SU-DHL-6 (cell line): ENCODE measurements around the gene RBM12.

Experiments used
- H2AFZ ChIP-seq: fragments of 200-600 bp; sonication (generic); 2 replicates; pipeline ENCODE4 v1.6.1; 2014; ENCODE audit warnings: low read depth, mild to moderate bottlenecking, moderate library complexity, mixed read lengths, antibody characterized with exemption, low read length; ENCODE audit not compliant: severe bottlenecking
- H3F3A ChIP-seq: fragments of 200-600 bp; shearing (Covaris generic); 2 replicates; pipeline ENCODE4 v1.6.0; 2016; ENCODE audit warnings: antibody characterized with exemption, mild to moderate bottlenecking; ENCODE audit not compliant: insufficient read depth
- H3K27ac ChIP-seq: fragments of 200-600 bp; sonication (generic); 2 replicates; pipeline ENCODE4 v1.5.1; 2016; ENCODE audit warnings: low read depth, mild to moderate bottlenecking, low read length, moderate library complexity, mixed read lengths
- H3K27me3 ChIP-seq: fragments of 200-600 bp; sonication (generic), shearing (Covaris generic); 2 replicates; pipeline ENCODE4 v1.6.0; 2014; ENCODE audit warnings: mild to moderate bottlenecking, low read length
- H3K36me3 ChIP-seq: fragments of 200-600 bp; sonication (generic); 2 replicates; pipeline ENCODE4 v1.6.1; 2014; ENCODE audit warnings: mild to moderate bottlenecking, low read length, mixed read lengths
- H3K4me2 ChIP-seq: fragments of 300-600, 200-600 bp; shearing (Covaris generic), sonication (generic); 2 replicates; pipeline ENCODE4 v1.6.0; 2014; ENCODE audit warnings: low read length, low read depth, mild to moderate bottlenecking; ENCODE audit not compliant: poor library complexity, severe bottlenecking
- H3K4me3 ChIP-seq: fragments of 200-600 bp; sonication (generic); 2 replicates; pipeline ENCODE4 v1.5.1; 2014; ENCODE audit warnings: antibody characterized with exemption, low read length, mild to moderate bottlenecking, mixed read lengths; ENCODE audit not compliant: insufficient read depth, poor library complexity, severe bottlenecking
- H3K79me2 ChIP-seq: fragments of 200-600 bp; sonication (generic); 2 replicates; pipeline ENCODE4 v1.6.1; 2014; ENCODE audit warnings: mild to moderate bottlenecking, low read length, moderate library complexity; ENCODE audit not compliant: insufficient read depth
- H3K9ac ChIP-seq: fragments of 200-600 bp; sonication (generic); 2 replicates; pipeline ENCODE4 v1.7.0; 2014; ENCODE audit warnings: mild to moderate bottlenecking, low read length
- H3K9me2 ChIP-seq: fragments of 200-600 bp; sonication (generic); replicated peaks from 2 replicates; pipeline ENCODE4 v1.6.1; 2014; ENCODE audit warnings: low read length; ENCODE audit not compliant: insufficient read depth
- H3K9me3 ChIP-seq: fragments of 200-600 bp; sonication (generic); 2 replicates; pipeline ENCODE4 v1.6.1; 2014; ENCODE audit warnings: low read length, mixed read lengths; ENCODE audit not compliant: insufficient read depth
- H4K20me1 ChIP-seq: fragments of 200-600 bp; sonication (generic); 2 replicates; pipeline ENCODE4 v1.6.1; 2014; ENCODE audit warnings: low read depth, mild to moderate bottlenecking, antibody characterized with exemption, low read length, moderate library complexity, mixed read lengths
- EZH2phosphoT487 ChIP-seq: fragments of 200-600 bp; sonication (generic), shearing (Covaris generic); conservative IDR thresholded peaks from 2 replicates; pipeline ENCODE4 v1.6.1; 2018; ENCODE audit warnings: mild to moderate bottlenecking, antibody characterized with exemption, low read length, moderate library complexity, mixed read lengths
- TF ChIP-seq, protein P1 (sequence below): fragments of 200-600 bp; sonication (generic); IDR thresholded peaks from one replicate; pipeline ENCODE4 v1.5.1; 2017; ENCODE audit warnings: antibody characterized with exemption, mild to moderate bottlenecking, low read length, moderate library complexity; ENCODE audit not compliant: insufficient read depth, poor library complexity, severe bottlenecking

Gene RBM12

GRCh38 chr20:35640724-35641123, 24.0 kb downstream of the RBM12 start:
- TF ChIP-seq, protein P1, sequence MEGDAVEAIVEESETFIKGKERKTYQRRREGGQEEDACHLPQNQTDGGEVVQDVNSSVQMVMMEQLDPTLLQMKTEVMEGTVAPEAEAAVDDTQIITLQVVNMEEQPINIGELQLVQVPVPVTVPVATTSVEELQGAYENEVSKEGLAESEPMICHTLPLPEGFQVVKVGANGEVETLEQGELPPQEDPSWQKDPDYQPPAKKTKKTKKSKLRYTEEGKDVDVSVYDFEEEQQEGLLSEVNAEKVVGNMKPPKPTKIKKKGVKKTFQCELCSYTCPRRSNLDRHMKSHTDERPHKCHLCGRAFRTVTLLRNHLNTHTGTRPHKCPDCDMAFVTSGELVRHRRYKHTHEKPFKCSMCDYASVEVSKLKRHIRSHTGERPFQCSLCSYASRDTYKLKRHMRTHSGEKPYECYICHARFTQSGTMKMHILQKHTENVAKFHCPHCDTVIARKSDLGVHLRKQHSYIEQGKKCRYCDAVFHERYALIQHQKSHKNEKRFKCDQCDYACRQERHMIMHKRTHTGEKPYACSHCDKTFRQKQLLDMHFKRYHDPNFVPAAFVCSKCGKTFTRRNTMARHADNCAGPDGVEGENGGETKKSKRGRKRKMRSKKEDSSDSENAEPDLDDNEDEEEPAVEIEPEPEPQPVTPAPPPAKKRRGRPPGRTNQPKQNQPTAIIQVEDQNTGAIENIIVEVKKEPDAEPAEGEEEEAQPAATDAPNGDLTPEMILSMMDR, result no peak
- TF ChIP-seq EZH2phosphoT487, result no peak
- no peak overlapping the region for H3K27ac ChIP-seq
- H3K36me3 ChIP-seq, result no peaks in the 10 kb centered on the region
- H3F3A ChIP-seq, result peaks cover 8% of the 10 kb centered on the region
- H3K4me3 ChIP-seq, result no peak overlapping the region
- H3K27me3 ChIP-seq, result no peaks in the 10 kb centered on the region
- no peaks in the 10 kb centered on the region for H3K9me2 ChIP-seq
- H3K4me2 ChIP-seq, result no peak overlapping the region
- peaks cover 15% of the 10 kb centered on the region; the same call in 1 of the 2 replicates for H3K79me2 ChIP-seq
- H3K9ac ChIP-seq, result no peak overlapping the region
- H4K20me1 ChIP-seq, result no peaks in the 10 kb centered on the region
- no peak overlapping the region for H2AFZ ChIP-seq
- H3K9me3 ChIP-seq, result no peaks in the 10 kb centered on the region

DNA sequence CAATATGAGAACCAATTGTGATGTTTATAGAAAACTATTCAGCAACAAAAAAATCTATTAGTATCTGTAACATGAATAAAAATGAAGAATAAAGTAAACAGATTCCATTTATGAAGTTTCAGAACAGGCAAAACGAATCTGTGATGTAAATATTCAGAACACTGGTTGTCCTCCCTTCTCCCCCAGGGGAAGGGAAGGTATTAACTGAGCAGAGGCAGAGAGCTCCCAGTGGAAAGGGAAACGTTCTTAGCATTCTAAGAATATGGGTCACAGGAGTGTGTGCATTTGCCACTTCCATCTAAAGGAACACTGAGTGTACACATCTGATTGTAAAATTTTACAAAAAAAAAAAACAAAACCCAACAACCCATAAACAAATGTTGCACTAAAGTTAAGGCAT, 25.9 kb downstream of the RBM12 start:
- H4K20me1 ChIP-seq, result no peaks in the 10 kb centered on the region
- H3K79me2 ChIP-seq, result peaks cover 4% of the 10 kb centered on the region; the same call in 1 of the 2 replicates
- H3K4me3 ChIP-seq, result no peak overlapping the region
- no peak overlapping the region for H2AFZ ChIP-seq
- no peaks in the 10 kb centered on the region for H3K36me3 ChIP-seq
- H3K9me3 ChIP-seq, result no peaks in the 10 kb centered on the region
- H3F3A ChIP-seq, result peaks cover 4% of the 10 kb centered on the region; the same call in 1 of the 2 replicates
- no peaks in the 10 kb centered on the region for H3K9me2 ChIP-seq
- H3K27ac ChIP-seq, result no peak overlapping the region
- no peak overlapping the region for H3K4me2 ChIP-seq
- H3K27me3 ChIP-seq, result no peaks in the 10 kb centered on the region
- H3K9ac ChIP-seq, result no peak overlapping the region
- no peak for TF ChIP-seq EZH2phosphoT487
- TF ChIP-seq, protein P1, result no peak

DNA sequence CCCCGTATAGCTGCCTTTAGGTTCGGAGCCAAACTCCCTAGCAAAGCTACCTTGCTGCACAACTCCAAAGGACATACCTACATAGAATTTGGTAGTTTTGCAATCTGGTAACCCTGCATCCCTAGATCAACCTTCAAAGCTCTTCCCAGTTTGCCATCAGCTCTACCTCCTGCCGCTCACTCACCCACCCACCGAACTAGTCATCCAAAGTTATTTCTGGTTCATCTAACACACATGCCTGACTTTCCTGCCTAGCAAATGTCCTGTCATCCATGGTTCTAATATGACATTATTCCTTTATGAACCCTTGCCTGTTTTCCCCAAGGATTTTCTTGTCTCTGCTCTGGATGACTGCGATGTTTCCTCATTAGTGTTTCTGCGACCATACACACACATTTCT, 27.4 kb downstream of the RBM12 start:
- H3K4me3 ChIP-seq, result no peak overlapping the region
- H3K9ac ChIP-seq, result no peak overlapping the region
- H3K4me2 ChIP-seq, result no peak overlapping the region
- no peaks in the 10 kb centered on the region for H3K27me3 ChIP-seq
- H3F3A ChIP-seq, result peaks cover 4% of the 10 kb centered on the region; the same call in 1 of the 2 replicates
- no peaks in the 10 kb centered on the region for H3K9me3 ChIP-seq
- H4K20me1 ChIP-seq, result no peaks in the 10 kb centered on the region
- H3K9me2 ChIP-seq, result no peaks in the 10 kb centered on the region
- H3K27ac ChIP-seq, result no peak overlapping the region
- H2AFZ ChIP-seq, result no peak overlapping the region
- H3K79me2 ChIP-seq, result peaks cover 4% of the 10 kb centered on the region; the same call in 1 of the 2 replicates
- TF ChIP-seq EZH2phosphoT487, result no peak
- TF ChIP-seq, protein P1, result no peak
- no peaks in the 10 kb centered on the region for H3K36me3 ChIP-seq
